H9 (cell line): ENCODE measurements around the gene COTL1. TPM values are rescaled to one million over a fixed set of nuclear protein-coding genes. Genes with fewer than 3 reads are reported as not detected.

Experiments
- DNase-seq: peaks from one replicate; pipeline ENCODE4 v3.0.0-alpha.2; 2017
- H2AFZ ChIP-seq: one replicate; pipeline ENCODE4 v1.6.1; 2013; ENCODE audit warnings: mild to moderate bottlenecking, low read length, control low read depth, moderate library complexity
- H2AK5ac ChIP-seq: 2 replicates; pipeline ENCODE4 v1.6.1; 2013; ENCODE audit warnings: low read length, control low read depth, mixed read lengths; ENCODE audit not compliant: insufficient read length
- H2BK120ac ChIP-seq: one replicate; pipeline ENCODE4 v1.6.1; 2013; ENCODE audit warnings: low read depth, mild to moderate bottlenecking, low read length, control low read depth, inconsistent platforms; ENCODE audit not compliant: poor library complexity, severe bottlenecking
- H2BK12ac ChIP-seq: 2 replicates; pipeline ENCODE4 v1.6.1; 2013; ENCODE audit warnings: low read length, control low read depth, mixed read lengths, low read depth; ENCODE audit not compliant: insufficient read length
- H2BK15ac ChIP-seq: 2 replicates; pipeline ENCODE4 v1.6.1; 2013; ENCODE audit warnings: low read depth, low read length, control low read depth
- H2BK20ac ChIP-seq: one replicate; pipeline ENCODE4 v1.6.1; 2013; ENCODE audit warnings: low read depth, mild to moderate bottlenecking, low read length, control low read depth, inconsistent platforms; ENCODE audit not compliant: poor library complexity, severe bottlenecking
- H2BK5ac ChIP-seq: 2 replicates; pipeline ENCODE4 v1.6.1; 2013; ENCODE audit warnings: low read length, control low read depth, mixed read lengths; ENCODE audit not compliant: insufficient read length
- H3K14ac ChIP-seq: 2 replicates; pipeline ENCODE4 v1.6.1; 2013; ENCODE audit warnings: low read length, control low read depth; ENCODE audit not compliant: insufficient read depth
- H3K18ac ChIP-seq: 2 replicates; pipeline ENCODE4 v1.6.1; 2013; ENCODE audit warnings: low read depth, mild to moderate bottlenecking, mixed read lengths, low read length, control low read depth; ENCODE audit not compliant: insufficient read length
- H3K23ac ChIP-seq: 2 replicates; pipeline ENCODE4 v1.6.1; 2013; ENCODE audit warnings: low read length, control low read depth, mixed read lengths, low read depth; ENCODE audit not compliant: insufficient read length
- H3K23me2 ChIP-seq: 2 replicates; pipeline ENCODE4 v1.6.1; 2013; ENCODE audit warnings: low read depth, mild to moderate bottlenecking, mixed read lengths, low read length, control low read depth; ENCODE audit not compliant: insufficient read length, poor library complexity, severe bottlenecking
- H3K27ac ChIP-seq: 2 replicates; pipeline ENCODE4 v1.5.1; 2013; ENCODE audit warnings: low read length, control low read depth, mixed read lengths, low read depth; ENCODE audit not compliant: insufficient read length
- H3K27me3 ChIP-seq: 2 replicates; pipeline ENCODE4 v1.6.1; 2013; ENCODE audit warnings: low read length, control low read depth, inconsistent platforms; ENCODE audit not compliant: insufficient read depth
- H3K4ac ChIP-seq: 2 replicates; pipeline ENCODE4 v1.6.1; 2013; ENCODE audit warnings: low read depth, mild to moderate bottlenecking, control low read depth, inconsistent platforms, low read length, moderate library complexity
- H3K4me1 ChIP-seq: 2 replicates; pipeline ENCODE4 v1.6.1; 2013; ENCODE audit warnings: low read length, control low read depth, inconsistent platforms; ENCODE audit not compliant: insufficient read depth
- H3K4me2 ChIP-seq: 2 replicates; pipeline ENCODE4 v1.6.1; 2013; ENCODE audit warnings: low read length, control low read depth, mixed read lengths; ENCODE audit not compliant: insufficient read length, insufficient read depth
- H3K56ac ChIP-seq: 2 replicates; pipeline ENCODE4 v1.6.1; 2013; ENCODE audit warnings: low read depth, mild to moderate bottlenecking, mixed read lengths, low read length, control low read depth; ENCODE audit not compliant: insufficient read length
- H3K79me1 ChIP-seq: 2 replicates; pipeline ENCODE4 v1.6.1; 2013; ENCODE audit warnings: low read depth, mild to moderate bottlenecking, moderate library complexity, low read length, control low read depth, inconsistent platforms; ENCODE audit not compliant: insufficient read depth, poor library complexity, severe bottlenecking
- H3K79me2 ChIP-seq: 2 replicates; pipeline ENCODE4 v1.6.1; 2013; ENCODE audit warnings: low read length, control low read depth, inconsistent platforms; ENCODE audit not compliant: insufficient read depth
- H3K9ac ChIP-seq: 2 replicates; pipeline ENCODE4 v1.6.1; 2013; ENCODE audit warnings: low read length, control low read depth, mixed read lengths; ENCODE audit not compliant: insufficient read length; ENCODE audit errors: extremely low read depth
- H3K9me3 ChIP-seq: one replicate; pipeline ENCODE4 v1.6.1; 2013; ENCODE audit warnings: low read depth, low read length, inconsistent platforms; ENCODE audit not compliant: control insufficient read depth
- H3T11ph ChIP-seq: one replicate; pipeline ENCODE4 v1.6.1; 2013; ENCODE audit warnings: mild to moderate bottlenecking, low read length, control low read depth, inconsistent platforms
- H4K20me1 ChIP-seq: one replicate; pipeline ENCODE4 v1.6.1; 2013; ENCODE audit not compliant: control insufficient read depth, insufficient read length, insufficient read depth
- H4K5ac ChIP-seq: 2 replicates; pipeline ENCODE4 v1.6.1; 2013; ENCODE audit warnings: low read depth, mild to moderate bottlenecking, mixed read lengths, low read length, control low read depth; ENCODE audit not compliant: insufficient read length
- H4K8ac ChIP-seq: replicated peaks from 2 replicates; pipeline ENCODE4 v1.6.1; 2013; ENCODE audit warnings: low read length, control low read depth, mixed read lengths, low read depth; ENCODE audit not compliant: insufficient read length
- H4K91ac ChIP-seq: 2 replicates; pipeline ENCODE4 v1.6.1; 2013; ENCODE audit warnings: low read depth, mild to moderate bottlenecking, moderate library complexity, mixed read lengths, low read length, control low read depth; ENCODE audit not compliant: insufficient read length
- H3K27ac Mint-ChIP-seq, 3 experiments: 2 replicates in 2 of 3; 3 replicates in 1 of 3; pipeline ENCODE4 v1.8.0; 2020 to 2021; ENCODE audit warnings: mixed read lengths in 3 of 3, mild to moderate bottlenecking in 1 of 3, moderate library complexity in 1 of 3
- H3K27me3 Mint-ChIP-seq: 2 replicates; pipeline ENCODE4 v1.8.0; 2021; ENCODE audit warnings: low read depth, mild to moderate bottlenecking, moderate library complexity, mixed read lengths
- H3K36me3 Mint-ChIP-seq, 3 experiments: 2 replicates in 2 of 3; 3 replicates in 1 of 3; pipeline ENCODE4 v1.8.0; 2020 to 2021; ENCODE audit warnings: low read depth in 3 of 3, mixed read lengths in 3 of 3; ENCODE audit not compliant: insufficient read depth in 1 of 3
- H3K4me1 Mint-ChIP-seq, 2 experiments: 2 replicates each; pipeline ENCODE4 v1.8.0; 2020; ENCODE audit warnings: mixed read lengths in 2 of 2
- H3K4me3 Mint-ChIP-seq, 2 experiments: 2 replicates in 1 of 2; 3 replicates in 1 of 2; pipeline ENCODE4 v1.8.0; 2020 to 2021; ENCODE audit warnings: mild to moderate bottlenecking in 2 of 2, mixed read lengths in 2 of 2, moderate library complexity in 1 of 2
- H3K9me3 Mint-ChIP-seq, 2 experiments: 2 replicates in 1 of 2; 3 replicates in 1 of 2; pipeline ENCODE4 v1.8.0; 2020; ENCODE audit warnings: mild to moderate bottlenecking in 2 of 2, mixed read lengths in 2 of 2, moderate library complexity in 1 of 2
- WGBS: extraction: QIAGEN DNeasy Blood & Tissue Kit; methylation state at CpG from one replicate; pipeline ENCODE4 v1.1.7; 2013; ENCODE audit warnings: missing lambda C conversion rate, low lambda C conversion rate, mixed read lengths; ENCODE audit not compliant: insufficient read length; ENCODE audit errors: extremely low coverage; 5-methylcytosine and 5-hydroxymethylcytosine counted together
- total RNA-seq: library from RNA; stranded (reverse); gene quantifications from 2 replicates; pipeline ENCODE4 v1.2.1, GENCODE V29; 2021
- TF ChIP-seq, protein P1 (sequence below): fragments of 200-600 bp; sonication (generic); conservative IDR thresholded peaks from 3 replicates; pipeline ENCODE4 v1.8.0; 2021; ENCODE audit warnings: antibody characterized with exemption, mild to moderate bottlenecking

The COTL1 gene
- total RNA-seq, 1 experiment from 2014 or later: 81.4 TPM

GRCh38 chr16:84661418-84662060, 43.7 kb upstream of the COTL1 start:
- no peaks in the 10 kb centered on the region for H3K79me1 ChIP-seq
- H2BK12ac ChIP-seq: no peak overlapping the region
- H2BK15ac ChIP-seq: no peak overlapping the region; the same call in 1 of the 2 replicates
- H3K79me2 ChIP-seq: no peaks in the 10 kb centered on the region
- peaks cover 2% of the 10 kb centered on the region for H4K20me1 ChIP-seq
- WGBS: no CpG with 5 or more reads among the region's 51 CpGs
- no peak overlapping the region for H3K23ac ChIP-seq
- no peak overlapping the region for H3K4ac ChIP-seq
- no peak overlapping the region for H3K14ac ChIP-seq
- H3K9me3 ChIP-seq: no peaks in the 10 kb centered on the region
- Mint-ChIP-seq H3K27ac (peak overlapping the region in 1 of 3 experiments; percentile 74; a peak in 2 of 7 replicates), H3K36me3 (peaks cover 29 to 56% (median 55%) of the 10 kb centered on the region in 3 experiments), H3K9me3 (no peaks in the 10 kb centered on the region), H3K4me1 (peaks cover 10 to 13% of the 10 kb centered on the region in 2 experiments), H3K4me3 (no peak overlapping the region), H3K27me3 (no peaks in the 10 kb centered on the region)
- H3K4me2 ChIP-seq: no peak overlapping the region
- no peaks in the 10 kb centered on the region for H3K4me1 ChIP-seq
- no peaks in the 10 kb centered on the region for H3K27me3 ChIP-seq
- H3K23me2 ChIP-seq: no peaks in the 10 kb centered on the region
- H2BK120ac ChIP-seq: no peak overlapping the region
- H3K18ac ChIP-seq: no peak overlapping the region
- no peak overlapping the region for H4K5ac ChIP-seq
- TF ChIP-seq, protein P1, sequence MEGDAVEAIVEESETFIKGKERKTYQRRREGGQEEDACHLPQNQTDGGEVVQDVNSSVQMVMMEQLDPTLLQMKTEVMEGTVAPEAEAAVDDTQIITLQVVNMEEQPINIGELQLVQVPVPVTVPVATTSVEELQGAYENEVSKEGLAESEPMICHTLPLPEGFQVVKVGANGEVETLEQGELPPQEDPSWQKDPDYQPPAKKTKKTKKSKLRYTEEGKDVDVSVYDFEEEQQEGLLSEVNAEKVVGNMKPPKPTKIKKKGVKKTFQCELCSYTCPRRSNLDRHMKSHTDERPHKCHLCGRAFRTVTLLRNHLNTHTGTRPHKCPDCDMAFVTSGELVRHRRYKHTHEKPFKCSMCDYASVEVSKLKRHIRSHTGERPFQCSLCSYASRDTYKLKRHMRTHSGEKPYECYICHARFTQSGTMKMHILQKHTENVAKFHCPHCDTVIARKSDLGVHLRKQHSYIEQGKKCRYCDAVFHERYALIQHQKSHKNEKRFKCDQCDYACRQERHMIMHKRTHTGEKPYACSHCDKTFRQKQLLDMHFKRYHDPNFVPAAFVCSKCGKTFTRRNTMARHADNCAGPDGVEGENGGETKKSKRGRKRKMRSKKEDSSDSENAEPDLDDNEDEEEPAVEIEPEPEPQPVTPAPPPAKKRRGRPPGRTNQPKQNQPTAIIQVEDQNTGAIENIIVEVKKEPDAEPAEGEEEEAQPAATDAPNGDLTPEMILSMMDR: no peak
- no peak overlapping the region for H4K91ac ChIP-seq
- H3K9ac ChIP-seq: no peak overlapping the region
- H2BK20ac ChIP-seq: no peak overlapping the region
- H3K56ac ChIP-seq: no peak overlapping the region
- H4K8ac ChIP-seq: no peak overlapping the region
- DNase-seq: no peak
- H3T11ph ChIP-seq: no peak overlapping the region
- H2BK5ac ChIP-seq: no peak overlapping the region
- H2AK5ac ChIP-seq: no peak overlapping the region
- H2AFZ ChIP-seq: no peak overlapping the region
- H3K27ac ChIP-seq: no peak overlapping the region
